Endothelial cell of umbilical vein (primary cell): ENCODE results near the gene FMNL1. TPM values are rescaled to one million over a fixed set of nuclear protein-coding genes. Genes with fewer than 3 reads are reported as not detected.

Experiments
- BruUV-seq: library from RNA; stranded (reverse); fragments of 400-500 nt; replicated peaks from 2 replicates; lab custom pipeline; 2021; lab: Mats Ljungman, UMichigan
- CTCF ChIA-PET: fragments of 300-600, 350-600 bp; sonication (Branson Sonifier 250); formaldehyde crosslinking; loops from one replicate; lab custom pipeline; 2021; ENCODE audit warnings: antibody characterized with exemption, inconsistent platforms; lab: Charles Lee
- POLR2A ChIA-PET: fragments of 300-600, 350-600 bp; sonication (Branson Sonifier 250); formaldehyde crosslinking; loops from one replicate; lab custom pipeline; 2021; ENCODE audit warnings: antibody characterized with exemption, inconsistent platforms; lab: Charles Lee
- DNase-seq: peaks from one replicate; pipeline ENCODE4 v3.0.0-alpha.2; 2011; ENCODE audit warnings: low read depth, low spot score
- FAIRE-seq: peaks from 2 replicates; lab custom pipeline; 2011; peaks lifted over from hg19 to GRCh38; lab: Jason Lieb, UNC
- H2AFZ ChIP-seq: 2 replicates; pipeline ENCODE4 v1.6.0; 2012; ENCODE audit warnings: low read depth, low read length, control low read depth, inconsistent platforms
- H3K27ac ChIP-seq: 2 replicates; pipeline ENCODE4 v1.5.1; 2011; ENCODE audit warnings: low read depth, mild to moderate bottlenecking, control low read depth, low read length, moderate library complexity; ENCODE audit not compliant: insufficient read depth
- H3K27me3 ChIP-seq, 2 experiments: 2 replicates each; pipeline versions ENCODE4 v1.6.0 to v1.6.1; 2011; ENCODE audit warnings: low read length in 2 of 2, mixed read lengths in 1 of 2; ENCODE audit not compliant: control insufficient read depth in 2 of 2, insufficient read depth in 2 of 2
- H3K36me3 ChIP-seq, 2 experiments: 2 replicates in 1 of 2; 3 replicates in 1 of 2; pipeline ENCODE4 v1.5.1; 2011; ENCODE audit warnings: low read length in 2 of 2, mild to moderate bottlenecking in 1 of 2, moderate library complexity in 1 of 2; ENCODE audit not compliant: control insufficient read depth in 2 of 2, insufficient read depth in 2 of 2; ENCODE audit errors: extremely low read depth in 1 of 2
- H3K4me1 ChIP-seq: 3 replicates; pipeline ENCODE4 v1.5.1; 2011; ENCODE audit warnings: mild to moderate bottlenecking, low read length; ENCODE audit not compliant: control insufficient read depth, insufficient read depth; ENCODE audit errors: extremely low read depth
- H3K4me2 ChIP-seq: 2 replicates; pipeline ENCODE4 v1.6.1; 2011; ENCODE audit warnings: low read length, control low read depth, mixed read lengths; ENCODE audit not compliant: insufficient read depth
- H3K4me3 ChIP-seq, 3 experiments: fragments of 200-600 bp in 1 of 3; sonication (generic), shearing (Covaris generic) in 1 of 3; replicated peaks in 1 of 3; 2 replicates each; pipeline ENCODE4 v1.5.1; 2011 to 2016; ENCODE audit warnings: control low read depth in 3 of 3, low read length in 3 of 3, mild to moderate bottlenecking in 2 of 3, inconsistent platforms in 1 of 3, low read depth in 1 of 3, moderate library complexity in 1 of 3; ENCODE audit not compliant: insufficient read depth in 1 of 3
- H3K79me2 ChIP-seq: 2 replicates; pipeline ENCODE4 v1.6.0; 2012; ENCODE audit warnings: low read length, inconsistent platforms; ENCODE audit not compliant: control insufficient read depth, insufficient read depth
- H3K9ac ChIP-seq: replicated peaks from 2 replicates; pipeline ENCODE3; 2011; ENCODE audit warnings: low read length, control low read depth; ENCODE audit not compliant: insufficient read depth; ENCODE audit errors: extremely low read depth
- H3K9me1 ChIP-seq: replicated peaks from 3 replicates; pipeline ENCODE4 v1.6.0; 2011; ENCODE audit warnings: mild to moderate bottlenecking, low read length; ENCODE audit not compliant: control insufficient read depth, insufficient read depth; ENCODE audit errors: extremely low read depth
- H3K9me3 ChIP-seq: replicated peaks from 2 replicates; pipeline ENCODE4 v1.5.1; 2012; ENCODE audit warnings: low read length, inconsistent platforms; ENCODE audit not compliant: control insufficient read depth, insufficient read depth
- H4K20me1 ChIP-seq: replicated peaks from 2 replicates; pipeline ENCODE3; 2011; ENCODE audit warnings: mild to moderate bottlenecking, low read length; ENCODE audit not compliant: control insufficient read depth, insufficient read depth; ENCODE audit errors: extremely low read depth
- EZH2 ChIP-seq: IDR thresholded peaks from 2 replicates; pipeline ENCODE4 v1.6.1; 2012; ENCODE audit warnings: borderline replicate concordance, low read depth, mild to moderate bottlenecking, moderate library complexity, low read length, inconsistent platforms; ENCODE audit not compliant: severe bottlenecking
- FOS ChIP-seq: IDR thresholded peaks from 2 replicates; pipeline ENCODE4 v1.6.1; 2011; ENCODE audit warnings: mild to moderate bottlenecking, low read length, moderate library complexity, borderline replicate concordance; ENCODE audit not compliant: insufficient read depth
- GATA2 ChIP-seq: IDR thresholded peaks from 2 replicates; pipeline ENCODE4 v1.7.0; 2011; ENCODE audit warnings: low read depth, mild to moderate bottlenecking, moderate library complexity, mixed read lengths, low read length; ENCODE audit not compliant: insufficient read length, insufficient read depth
- JUN ChIP-seq: IDR thresholded peaks from 2 replicates; pipeline ENCODE4 v1.6.1; 2011; ENCODE audit warnings: borderline replicate concordance, low read depth; ENCODE audit not compliant: insufficient read length, insufficient read depth
- MYC ChIP-seq: IDR thresholded peaks from one replicate; pipeline ENCODE4 v1.6.1; 2011; ENCODE audit warnings: mild to moderate bottlenecking, low read depth, low read length
- POLR2A ChIP-seq: IDR thresholded peaks from 2 replicates; pipeline ENCODE4 v1.6.1; 2012; ENCODE audit warnings: low read depth, mild to moderate bottlenecking, control low read depth, low read length
- POLR2AphosphoS5 ChIP-seq: IDR thresholded peaks from 2 replicates; pipeline ENCODE4 v1.6.1; 2012; ENCODE audit warnings: low read depth, mild to moderate bottlenecking, control low read depth, low read length, moderate library complexity; ENCODE audit not compliant: insufficient read depth
- dilution Hi-C: fragments of 300-500 bp; cut with MboI; formaldehyde crosslinking; loops from one replicate; pipeline ENCODE4 v1.15.0; 2019; ENCODE audit warnings: low sequenced_read_pairs; ENCODE audit not compliant: extremely low pct_ligation_motif_present
- intact Hi-C: fragments of 100-400 bp; cut with micrococcal nuclease; formaldehyde crosslinking; loops from one replicate; pipeline ENCODE4 v1.10.0; 2022
- polyA plus RNA-seq, 4 experiments: library from polyadenylated mRNA; depleted of rRNA in 3 of 4; stranded (reverse) in 3 of 4; unstranded in 1 of 4; fragments of >200 nt; gene quantifications; 2 replicates each; pipeline versions ENCODE4 v1.2.1 to v1.2.3, GENCODE V29; 2011 to 2012; ENCODE audit warnings: missing spikeins in 1 of 4
- total RNA-seq: library from RNA; stranded (reverse); gene quantifications from 2 replicates; pipeline ENCODE4 v1.2.3, GENCODE V29; 2021
- TF ChIP-seq, protein P1 (sequence below): IDR thresholded peaks from 2 replicates; pipeline ENCODE4 v1.6.1; 2011; ENCODE audit not compliant: insufficient read depth, insufficient read length
- TF ChIP-seq, protein P2 (sequence below), 2 donors: IDR thresholded peaks; 1 replicate in 1 of 2; 2 replicates in 1 of 2; pipeline ENCODE4 v1.5.1; 2011; ENCODE audit warnings: low read length in 2 of 2, mild to moderate bottlenecking in 2 of 2, moderate library complexity in 2 of 2, control low read depth in 1 of 2, inconsistent platforms in 1 of 2, low read depth in 1 of 2; ENCODE audit not compliant: insufficient read depth in 1 of 2; ENCODE audit errors: extremely low read depth in 1 of 2

Gene FMNL1
- total and polyA plus RNA-seq, 2 donors (not counting 3 experiments of a cell fraction or from before 2014, with no cell fraction given) = 0.95 to 1.6 TPM

DNA sequence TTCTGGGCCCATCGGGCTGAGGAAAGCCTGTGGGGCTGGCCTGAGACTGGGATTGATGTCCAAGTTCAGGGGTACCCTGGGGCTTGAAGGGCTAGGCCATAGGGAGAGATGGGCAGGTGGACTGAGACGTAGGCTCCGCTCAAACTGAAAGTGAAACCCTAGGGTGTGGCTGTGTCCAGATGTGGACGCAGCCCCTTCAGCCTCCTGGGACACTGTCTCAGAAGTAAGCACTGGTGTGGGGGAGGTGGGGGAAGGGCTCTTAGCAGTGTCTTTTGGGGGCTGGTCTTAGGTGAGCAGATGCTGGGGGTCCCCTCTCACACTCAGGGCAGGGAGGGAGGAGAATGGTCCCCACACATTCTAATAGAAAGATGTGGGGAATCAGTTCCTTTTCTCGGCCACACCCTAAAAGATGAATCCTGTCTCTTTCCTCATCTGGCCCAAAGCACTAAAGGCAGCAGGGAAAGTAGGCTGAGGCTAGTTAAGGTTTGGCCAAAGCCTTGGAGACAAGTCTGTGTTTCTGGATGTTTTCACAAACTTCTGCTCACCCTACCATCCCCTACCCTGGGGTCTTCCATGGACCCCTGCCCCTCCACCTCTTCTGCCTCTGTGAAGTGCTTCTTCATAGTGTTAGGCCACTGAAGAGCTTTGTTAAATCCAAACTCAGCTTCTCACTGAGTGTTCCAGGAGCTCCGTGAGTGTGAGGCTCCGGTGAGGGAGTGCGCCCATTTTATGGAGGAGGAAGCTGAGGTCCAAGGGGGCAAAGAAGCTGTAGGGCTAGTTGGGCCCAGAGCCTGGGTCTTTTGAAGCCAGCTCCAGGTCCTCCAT lies 5.6 kb downstream of the FMNL1 start:
- Histone ChIP-seq H4K20me1 (no peaks in the 10 kb centered on the region), H3K4me3 (no peak overlapping the region), H3K27me3 (peaks cover 6 to 7% of the 10 kb centered on the region in 2 experiments), H3K4me2 (no peak overlapping the region), H2AFZ (no peak overlapping the region), H3K9ac (no peak overlapping the region), H3K36me3 (no peaks in the 10 kb centered on the region), H3K9me1 (no peaks in the 10 kb centered on the region), H3K79me2 (no peaks in the 10 kb centered on the region), H3K4me1 (peaks cover 8% of the 10 kb centered on the region), H3K9me3 (no peaks in the 10 kb centered on the region), H3K27ac (no peak overlapping the region)
- intact Hi-C loops = no loop called here
- FAIRE-seq (no peak), DNase-seq (no peak)
- TF ChIP-seq, protein P1, sequence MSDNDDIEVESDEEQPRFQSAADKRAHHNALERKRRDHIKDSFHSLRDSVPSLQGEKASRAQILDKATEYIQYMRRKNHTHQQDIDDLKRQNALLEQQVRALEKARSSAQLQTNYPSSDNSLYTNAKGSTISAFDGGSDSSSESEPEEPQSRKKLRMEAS = no peak
- TF ChIP-seq MYC (no peak), EZH2 (no peak), JUN (no peak), POLR2AphosphoS5 (no peak), GATA2 (no peak), FOS (no peak), POLR2A (no peak)
- TF ChIP-seq, protein P2, sequence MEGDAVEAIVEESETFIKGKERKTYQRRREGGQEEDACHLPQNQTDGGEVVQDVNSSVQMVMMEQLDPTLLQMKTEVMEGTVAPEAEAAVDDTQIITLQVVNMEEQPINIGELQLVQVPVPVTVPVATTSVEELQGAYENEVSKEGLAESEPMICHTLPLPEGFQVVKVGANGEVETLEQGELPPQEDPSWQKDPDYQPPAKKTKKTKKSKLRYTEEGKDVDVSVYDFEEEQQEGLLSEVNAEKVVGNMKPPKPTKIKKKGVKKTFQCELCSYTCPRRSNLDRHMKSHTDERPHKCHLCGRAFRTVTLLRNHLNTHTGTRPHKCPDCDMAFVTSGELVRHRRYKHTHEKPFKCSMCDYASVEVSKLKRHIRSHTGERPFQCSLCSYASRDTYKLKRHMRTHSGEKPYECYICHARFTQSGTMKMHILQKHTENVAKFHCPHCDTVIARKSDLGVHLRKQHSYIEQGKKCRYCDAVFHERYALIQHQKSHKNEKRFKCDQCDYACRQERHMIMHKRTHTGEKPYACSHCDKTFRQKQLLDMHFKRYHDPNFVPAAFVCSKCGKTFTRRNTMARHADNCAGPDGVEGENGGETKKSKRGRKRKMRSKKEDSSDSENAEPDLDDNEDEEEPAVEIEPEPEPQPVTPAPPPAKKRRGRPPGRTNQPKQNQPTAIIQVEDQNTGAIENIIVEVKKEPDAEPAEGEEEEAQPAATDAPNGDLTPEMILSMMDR (IDR thresholded peaks at IDR 0.05; ENCODE audit: extremely low read depth in 1 of 2, insufficient read depth in 1 of 2, low read depth in 1 of 2, low read length in 2 of 2) = no peak
- ChIA-PET CTCF (interaction anchor here (1.6 to 6.6 kb wide), 3 partner anchors 8 to 158 kb away, joined by 8 to 93 read pairs (median 9); partner anchors contain the start of genes ACBD4 and FMNL1), POLR2A (no interaction called here)
- dilution Hi-C loops = no loop called here
- no TSS peak for BruUV-seq
